Endothelial cell of umbilical vein (primary cell): ENCODE measurements around the gene PRXL2C. TPM values are rescaled to one million over a fixed set of nuclear protein-coding genes. Genes with fewer than 3 reads are reported as not detected.
A peak's percentile ranks its signal among the peaks of the same experiment; 100 is the strongest.
"Not testable (repeated sequence)": the region's sequence is repeated elsewhere in the genome, so short reads cannot be mapped to it uniquely, and the experiment has no call there.

Experiments
- BruUV-seq: library from RNA; stranded (reverse); fragments of 400-500 nt; replicated peaks from 2 replicates; lab custom pipeline; 2021; lab: Mats Ljungman, UMichigan
- CTCF ChIA-PET: fragments of 300-600, 350-600 bp; sonication (Branson Sonifier 250); formaldehyde crosslinking; loops from one replicate; lab custom pipeline; 2021; ENCODE audit warnings: antibody characterized with exemption, inconsistent platforms; lab: Charles Lee
- POLR2A ChIA-PET: fragments of 300-600, 350-600 bp; sonication (Branson Sonifier 250); formaldehyde crosslinking; loops from one replicate; lab custom pipeline; 2021; ENCODE audit warnings: antibody characterized with exemption, inconsistent platforms; lab: Charles Lee
- DNase-seq: peaks from one replicate; pipeline ENCODE4 v3.0.0-alpha.2; 2011; ENCODE audit warnings: low read depth, low spot score
- FAIRE-seq: peaks from 2 replicates; lab custom pipeline; 2011; peaks lifted over from hg19 to GRCh38; lab: Jason Lieb, UNC
- H2AFZ ChIP-seq: 2 replicates; pipeline ENCODE4 v1.6.0; 2012; ENCODE audit warnings: low read depth, low read length, control low read depth, inconsistent platforms
- H3K27ac ChIP-seq: 2 replicates; pipeline ENCODE4 v1.5.1; 2011; ENCODE audit warnings: low read depth, mild to moderate bottlenecking, control low read depth, low read length, moderate library complexity; ENCODE audit not compliant: insufficient read depth
- H3K27me3 ChIP-seq, 2 experiments: 2 replicates each; pipeline versions ENCODE4 v1.6.0 to v1.6.1; 2011; ENCODE audit warnings: low read length in 2 of 2, mixed read lengths in 1 of 2; ENCODE audit not compliant: control insufficient read depth in 2 of 2, insufficient read depth in 2 of 2
- H3K36me3 ChIP-seq, 2 experiments: 2 replicates in 1 of 2; 3 replicates in 1 of 2; pipeline ENCODE4 v1.5.1; 2011; ENCODE audit warnings: low read length in 2 of 2, mild to moderate bottlenecking in 1 of 2, moderate library complexity in 1 of 2; ENCODE audit not compliant: control insufficient read depth in 2 of 2, insufficient read depth in 2 of 2; ENCODE audit errors: extremely low read depth in 1 of 2
- H3K4me1 ChIP-seq: 3 replicates; pipeline ENCODE4 v1.5.1; 2011; ENCODE audit warnings: mild to moderate bottlenecking, low read length; ENCODE audit not compliant: control insufficient read depth, insufficient read depth; ENCODE audit errors: extremely low read depth
- H3K4me2 ChIP-seq: 2 replicates; pipeline ENCODE4 v1.6.1; 2011; ENCODE audit warnings: low read length, control low read depth, mixed read lengths; ENCODE audit not compliant: insufficient read depth
- H3K4me3 ChIP-seq, 3 experiments: fragments of 200-600 bp in 1 of 3; sonication (generic), shearing (Covaris generic) in 1 of 3; replicated peaks in 1 of 3; 2 replicates each; pipeline ENCODE4 v1.5.1; 2011 to 2016; ENCODE audit warnings: control low read depth in 3 of 3, low read length in 3 of 3, mild to moderate bottlenecking in 2 of 3, inconsistent platforms in 1 of 3, low read depth in 1 of 3, moderate library complexity in 1 of 3; ENCODE audit not compliant: insufficient read depth in 1 of 3
- H3K79me2 ChIP-seq: 2 replicates; pipeline ENCODE4 v1.6.0; 2012; ENCODE audit warnings: low read length, inconsistent platforms; ENCODE audit not compliant: control insufficient read depth, insufficient read depth
- H3K9ac ChIP-seq: replicated peaks from 2 replicates; pipeline ENCODE3; 2011; ENCODE audit warnings: low read length, control low read depth; ENCODE audit not compliant: insufficient read depth; ENCODE audit errors: extremely low read depth
- H3K9me1 ChIP-seq: replicated peaks from 3 replicates; pipeline ENCODE4 v1.6.0; 2011; ENCODE audit warnings: mild to moderate bottlenecking, low read length; ENCODE audit not compliant: control insufficient read depth, insufficient read depth; ENCODE audit errors: extremely low read depth
- H3K9me3 ChIP-seq: replicated peaks from 2 replicates; pipeline ENCODE4 v1.5.1; 2012; ENCODE audit warnings: low read length, inconsistent platforms; ENCODE audit not compliant: control insufficient read depth, insufficient read depth
- H4K20me1 ChIP-seq: replicated peaks from 2 replicates; pipeline ENCODE3; 2011; ENCODE audit warnings: mild to moderate bottlenecking, low read length; ENCODE audit not compliant: control insufficient read depth, insufficient read depth; ENCODE audit errors: extremely low read depth
- EZH2 ChIP-seq: IDR thresholded peaks from 2 replicates; pipeline ENCODE4 v1.6.1; 2012; ENCODE audit warnings: borderline replicate concordance, low read depth, mild to moderate bottlenecking, moderate library complexity, low read length, inconsistent platforms; ENCODE audit not compliant: severe bottlenecking
- FOS ChIP-seq: IDR thresholded peaks from 2 replicates; pipeline ENCODE4 v1.6.1; 2011; ENCODE audit warnings: mild to moderate bottlenecking, low read length, moderate library complexity, borderline replicate concordance; ENCODE audit not compliant: insufficient read depth
- GATA2 ChIP-seq: IDR thresholded peaks from 2 replicates; pipeline ENCODE4 v1.7.0; 2011; ENCODE audit warnings: low read depth, mild to moderate bottlenecking, moderate library complexity, mixed read lengths, low read length; ENCODE audit not compliant: insufficient read length, insufficient read depth
- JUN ChIP-seq: IDR thresholded peaks from 2 replicates; pipeline ENCODE4 v1.6.1; 2011; ENCODE audit warnings: borderline replicate concordance, low read depth; ENCODE audit not compliant: insufficient read length, insufficient read depth
- MYC ChIP-seq: IDR thresholded peaks from one replicate; pipeline ENCODE4 v1.6.1; 2011; ENCODE audit warnings: mild to moderate bottlenecking, low read depth, low read length
- POLR2AphosphoS5 ChIP-seq: IDR thresholded peaks from 2 replicates; pipeline ENCODE4 v1.6.1; 2012; ENCODE audit warnings: low read depth, mild to moderate bottlenecking, control low read depth, low read length, moderate library complexity; ENCODE audit not compliant: insufficient read depth
- dilution Hi-C: fragments of 300-500 bp; cut with MboI; formaldehyde crosslinking; loops from one replicate; pipeline ENCODE4 v1.15.0; 2019; ENCODE audit warnings: low sequenced_read_pairs; ENCODE audit not compliant: extremely low pct_ligation_motif_present
- intact Hi-C: fragments of 100-400 bp; cut with micrococcal nuclease; formaldehyde crosslinking; loops from one replicate; pipeline ENCODE4 v1.10.0; 2022
- polyA plus RNA-seq, 4 experiments: library from polyadenylated mRNA; depleted of rRNA in 3 of 4; stranded (reverse) in 3 of 4; unstranded in 1 of 4; fragments of >200 nt; gene quantifications; 2 replicates each; pipeline versions ENCODE4 v1.2.1 to v1.2.3, GENCODE V29; 2011 to 2012; ENCODE audit warnings: missing spikeins in 1 of 4
- total RNA-seq: library from RNA; stranded (reverse); gene quantifications from 2 replicates; pipeline ENCODE4 v1.2.3, GENCODE V29; 2021

Gene PRXL2C
- total and polyA plus RNA-seq, 2 donors (not counting 3 experiments of a cell fraction or from before 2014, with no cell fraction given), result 5.4 to 14.7 TPM

GRCh38 chr9:96674906-96675538 lies 19.9 kb upstream of the PRXL2C start:
- TF ChIP-seq EZH2 (no peak), JUN (peak; percentile 81), GATA2 (no peak), MYC (no peak), FOS (peak; percentile 61), POLR2AphosphoS5 (peak; percentile 56)
- H3K27me3 ChIP-seq, result no peaks in the 10 kb centered on the region
- FAIRE-seq (peak; percentile 98), DNase-seq (peak; percentile 91)
- intact Hi-C loops, result no loop called here
- H2AFZ ChIP-seq, result no peak overlapping the region
- H3K4me3 ChIP-seq, result no peak overlapping the region
- no peaks in the 10 kb centered on the region for H3K36me3 ChIP-seq
- H4K20me1 ChIP-seq, result no peaks in the 10 kb centered on the region
- H3K9me3 ChIP-seq, result no peaks in the 10 kb centered on the region
- no peaks in the 10 kb centered on the region for H3K9me1 ChIP-seq
- ChIA-PET CTCF (interaction anchor here (0.9 to 1.5 kb wide), 6 partner anchors 9 to 348 kb away, joined by 3 to 9 read pairs (median 4); no protein-coding TSS in a partner anchor), POLR2A (no interaction called here)
- peak overlapping the region; percentile 7 for H3K27ac ChIP-seq
- H3K9ac ChIP-seq, result no peak overlapping the region
- peaks cover 9% of the 10 kb centered on the region for H3K4me1 ChIP-seq
- BruUV-seq, result no TSS peak
- H3K4me2 ChIP-seq, result peak overlapping the region; percentile 3
- dilution Hi-C loops, result no loop called here
- no peaks in the 10 kb centered on the region for H3K79me2 ChIP-seq

GRCh38 chr9:96673786-96674185 lies 18.7 kb upstream of the PRXL2C start:
- FAIRE-seq, CTCF ChIA-PET, POLR2A ChIA-PET: not testable (repeated sequence)

More at GRCh38 chr9:96673786-96674185, 18.7 kb upstream of the PRXL2C start:
- H3K4me3 ChIP-seq, DNase-seq, H3K36me3 ChIP-seq, dilution Hi-C loops, H3K79me2 ChIP-seq, H3K4me1 ChIP-seq, H3K9me1 ChIP-seq, H3K4me2 ChIP-seq, BruUV-seq, H4K20me1 ChIP-seq, intact Hi-C loops, H3K9ac ChIP-seq, H3K27me3 ChIP-seq, H3K27ac ChIP-seq, H3K9me3 ChIP-seq, H2AFZ ChIP-seq: not testable (repeated sequence)
